ENCODE measurements around the gene RCN2.

RCN2 gene

DNA sequence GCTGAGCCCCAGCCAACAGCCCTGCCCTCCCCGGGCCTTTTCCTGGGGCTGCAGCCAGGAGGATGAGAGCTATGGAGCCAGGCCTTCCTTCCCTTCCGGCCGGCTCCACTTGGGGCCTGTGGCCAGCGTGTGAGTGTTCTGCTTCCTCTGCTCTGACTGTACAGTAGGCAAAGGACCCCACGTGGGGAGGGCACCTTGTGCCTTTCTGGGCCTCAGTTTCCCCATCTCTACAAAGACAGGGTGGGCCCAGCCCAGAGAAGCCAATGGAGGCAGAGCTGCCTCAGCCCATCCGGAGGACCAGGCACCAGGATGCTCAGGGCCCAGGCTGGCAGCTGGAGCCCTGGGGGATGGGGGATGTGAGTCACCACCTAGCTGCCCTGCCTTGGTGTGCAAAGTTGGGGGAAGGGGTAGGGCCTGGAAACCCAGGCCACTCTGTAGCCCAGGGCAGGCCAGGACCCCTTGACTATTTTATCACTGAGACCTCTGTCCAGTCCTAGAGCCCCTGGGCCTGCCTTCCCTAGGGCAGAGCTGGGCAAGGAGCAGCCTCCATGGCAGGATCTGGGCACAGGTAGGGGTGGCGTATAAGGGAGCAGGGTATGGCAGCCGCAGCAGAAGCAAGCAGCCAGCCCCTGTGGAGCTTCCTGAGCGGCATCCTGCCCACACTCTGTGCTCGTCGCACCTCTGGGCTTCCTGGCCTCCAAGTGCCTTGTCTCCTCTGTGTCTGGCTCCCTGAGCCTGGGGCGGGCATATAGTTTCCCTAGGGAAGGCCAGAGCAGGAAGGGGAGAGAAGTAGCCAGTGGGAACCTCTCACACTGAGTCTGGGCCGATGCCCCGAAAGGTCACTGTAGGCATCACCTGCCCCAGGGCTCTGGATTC lies 65.2 kb downstream of the RCN2 start:
- peak; percentile 44 for DNase-seq

GRCh38 chr15:76998663-76999285 lies 67.2 kb downstream of the RCN2 start:
- no peak for DNase-seq

DNA sequence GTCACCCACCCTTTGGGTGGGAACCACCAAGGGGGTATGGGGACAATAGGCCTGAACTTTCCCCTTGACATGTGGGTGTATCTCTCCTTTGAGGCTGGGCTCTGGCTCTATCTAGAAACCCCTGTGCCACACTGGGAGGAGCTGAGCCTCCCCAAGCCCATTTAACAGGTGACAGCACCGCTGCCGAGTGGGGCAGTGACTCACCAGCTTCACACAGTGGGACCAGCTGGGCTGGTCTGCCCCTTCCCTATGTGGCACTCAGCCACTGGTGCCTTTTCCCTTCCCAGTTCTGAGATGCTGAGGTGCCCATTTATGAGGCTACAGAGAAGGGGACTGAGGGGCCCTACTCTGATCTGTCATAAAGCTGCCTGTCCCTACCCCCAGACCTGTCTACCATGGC lies 68.4 kb downstream of the RCN2 start:
- DNase-seq, result no peak

GRCh38 chr15:77001351-77001750 lies 69.8 kb downstream of the RCN2 start:
- no peak for DNase-seq

- no peak for DNase-seq
Measured at GRCh38 chr15:77001966-77002365, 70.4 kb downstream of the RCN2 start.

- no peak for DNase-seq
Measured at GRCh38 chr15:77002436-77002835, 70.9 kb downstream of the RCN2 start.

- DNase-seq, result peak; percentile 72
Measured at GRCh38 chr15:77002954-77003912, 71.7 kb downstream of the RCN2 start.
